Measurements from ENCODE around the gene ANKRD22. TPM values are rescaled to one million over a fixed set of nuclear protein-coding genes. Genes with fewer than 3 reads are reported as not detected.
A peak's percentile ranks its signal among the peaks of the same experiment; 100 is the strongest.

The ANKRD22 gene
- total RNA-seq, 2 experiments from 2014 or later: not detected

- ChIA-PET POLR2A (no interaction called here), CTCF (no interaction called here)
- ATAC-seq (ENCODE audit: poor library complexity) (no peak), DNase-seq (peak in 1 of 14 experiments; percentile 20)
- Histone ChIP-seq H3K4me3 (ENCODE audit: low read length) (no peak overlapping the region), H3K36me3 (ENCODE audit: insufficient read depth, low read length) (no peaks in the 10 kb centered on the region), H3K4me1 (ENCODE audit: insufficient read depth, low read length) (no peaks in the 10 kb centered on the region), H3K27me3 (ENCODE audit: control insufficient read depth in 1 of 2, insufficient read depth in 2 of 2, low read length in 2 of 2) (no peaks in the 10 kb centered on the region), H3K9me3 (ENCODE audit: control insufficient read depth in 1 of 2, insufficient read depth in 1 of 2, low read length in 2 of 2) (no peaks in the 10 kb centered on the region), H3K27ac (ENCODE audit: low read depth in 1 of 2, low read length in 2 of 2) (no peak overlapping the region)
- Mint-ChIP-seq H3K27me3 (no peaks in the 10 kb centered on the region), H3K27ac (no peak overlapping the region), H3K4me1 (ENCODE audit: low read depth) (peaks cover 7% of the 10 kb centered on the region), H3K4me3 (no peak overlapping the region), H3K36me3 (ENCODE audit: low read depth) (no peaks in the 10 kb centered on the region), H3K9me3 (no peaks in the 10 kb centered on the region)
- intact Hi-C loops (cut with DNase I, micrococcal nuclease): no loop called here
- no peak for TF ChIP-seq CTCF (IDR thresholded peaks at IDR 0.05)
These were observed 3.1 kb downstream of the ANKRD22 start for GRCh38 chr10:88848499-88848898.

GRCh38 chr10:88843171-88843570 is 8.5 kb downstream of the ANKRD22 start:
- Histone ChIP-seq H3K4me3 (ENCODE audit: low read length) (no peak overlapping the region), H3K9me3 (ENCODE audit: control insufficient read depth in 1 of 2, insufficient read depth in 1 of 2, low read length in 2 of 2) (no peaks in the 10 kb centered on the region), H3K27ac (ENCODE audit: low read depth in 1 of 2, low read length in 2 of 2) (no peak overlapping the region), H3K27me3 (ENCODE audit: control insufficient read depth in 1 of 2, insufficient read depth in 2 of 2, low read length in 2 of 2) (no peaks in the 10 kb centered on the region), H3K4me1 (ENCODE audit: insufficient read depth, low read length) (no peaks in the 10 kb centered on the region), H3K36me3 (ENCODE audit: insufficient read depth, low read length) (no peaks in the 10 kb centered on the region)
- no peak for TF ChIP-seq CTCF (IDR thresholded peaks at IDR 0.05)
- ChIA-PET POLR2A (interaction anchor here (1.1 kb wide), 1 partner anchor 37 kb away, joined by 3 read pairs; the partner anchor contains the start of gene STAMBPL1), CTCF (no interaction called here)
- Mint-ChIP-seq H3K27me3 (no peaks in the 10 kb centered on the region), H3K36me3 (ENCODE audit: low read depth) (no peaks in the 10 kb centered on the region), H3K4me1 (ENCODE audit: low read depth) (no peaks in the 10 kb centered on the region), H3K4me3 (no peak overlapping the region), H3K9me3 (no peaks in the 10 kb centered on the region), H3K27ac (no peak overlapping the region)
- no peak for DNase-seq
- no peak for ATAC-seq (ENCODE audit: poor library complexity)
- intact Hi-C loops (cut with DNase I, micrococcal nuclease): no loop called here

- Mint-ChIP-seq H3K9me3 (no peaks in the 10 kb centered on the region), H3K36me3 (ENCODE audit: low read depth) (no peaks in the 10 kb centered on the region), H3K27me3 (no peaks in the 10 kb centered on the region), H3K27ac (no peak overlapping the region), H3K4me3 (no peak overlapping the region), H3K4me1 (ENCODE audit: low read depth) (no peaks in the 10 kb centered on the region)
- H3K36me3 ChIP-seq (ENCODE audit: insufficient read depth, low read length): no peaks in the 10 kb centered on the region
- H3K4me3 ChIP-seq (ENCODE audit: low read length): no peak overlapping the region
- ATAC-seq (ENCODE audit: poor library complexity): no peak
- ChIA-PET POLR2A (no interaction called here), CTCF (no interaction called here)
- no peaks in the 10 kb centered on the region for H3K27me3 ChIP-seq (ENCODE audit: control insufficient read depth in 1 of 2, insufficient read depth in 2 of 2, low read length in 2 of 2)
- intact Hi-C loops (cut with DNase I, micrococcal nuclease): no loop called here
- no peak overlapping the region for H3K27ac ChIP-seq (ENCODE audit: low read depth in 1 of 2, low read length in 2 of 2)
- no peaks in the 10 kb centered on the region for H3K9me3 ChIP-seq (ENCODE audit: control insufficient read depth in 1 of 2, insufficient read depth in 1 of 2, low read length in 2 of 2)
- no peaks in the 10 kb centered on the region for H3K4me1 ChIP-seq (ENCODE audit: insufficient read depth, low read length)
- TF ChIP-seq CTCF (IDR thresholded peaks at IDR 0.05): no peak
- no peak for DNase-seq
These were observed 10.1 kb downstream of the ANKRD22 start for GRCh38 chr10:88841316-88842111.

All from CD4-positive, alpha-beta T cell (primary cell).